ENCODE measurements around the gene RAB34.
A peak's percentile ranks its signal among the peaks of the same experiment; 100 is the strongest.
"Not testable (repeated sequence)": the region's sequence is repeated elsewhere in the genome, so short reads cannot be mapped to it uniquely, and the experiment has no call there.

The RAB34 gene

GRCh38 chr17:28725166-28725659 is 7.5 kb upstream of the RAB34 start:
- H3K4me3 ChIP-seq (replicated peaks; ENCODE audit: low read depth, low read length): peak overlapping the region; percentile 99
- no peak for DNase-seq (ENCODE audit: extremely low read depth, low read depth)
- no peak for TF ChIP-seq CTCF (IDR thresholded peaks at IDR 0.05; ENCODE audit: low read depth, low read length, missing control alignments)

GRCh38 chr17:28724500-28725165 is 7.0 kb upstream of the RAB34 start:
- peak overlapping the region; percentile 99 for H3K4me3 ChIP-seq (replicated peaks; ENCODE audit: low read depth, low read length)
- DNase-seq (ENCODE audit: extremely low read depth, low read depth): no peak
- TF ChIP-seq CTCF (IDR thresholded peaks at IDR 0.05; ENCODE audit: low read depth, low read length, missing control alignments): no peak

GRCh38 chr17:28723836-28724499 is 6.3 kb upstream of the RAB34 start:
- H3K4me3 ChIP-seq (replicated peaks; ENCODE audit: low read depth, low read length): peak overlapping the region; percentile 99
- DNase-seq (ENCODE audit: extremely low read depth, low read depth): not testable (repeated sequence)

- no peak for DNase-seq (ENCODE audit: extremely low read depth, low read depth)
- H3K4me3 ChIP-seq (replicated peaks; ENCODE audit: low read depth, low read length): peak overlapping the region; percentile 99
- no peak for TF ChIP-seq CTCF (IDR thresholded peaks at IDR 0.05; ENCODE audit: low read depth, low read length, missing control alignments)
Observed at GRCh38 chr17:28723159-28723835, 5.6 kb upstream of the RAB34 start.

GRCh38 chr17:28722417-28723158 is 4.9 kb upstream of the RAB34 start:
- no peak for DNase-seq (ENCODE audit: extremely low read depth, low read depth)
- peak overlapping the region; percentile 99 for H3K4me3 ChIP-seq (replicated peaks; ENCODE audit: low read depth, low read length)

GRCh38 chr17:28720997-28721329 is 3.3 kb upstream of the RAB34 start:
- H3K4me3 ChIP-seq (replicated peaks; ENCODE audit: low read depth, low read length): peak overlapping the region; percentile 99

More at GRCh38 chr17:28722417-28723158, 4.9 kb upstream of the RAB34 start:
- TF ChIP-seq CTCF (IDR thresholded peaks at IDR 0.05; ENCODE audit: low read depth, low read length, missing control alignments): no peak

GRCh38 chr17:28720247-28720996 is 2.8 kb upstream of the RAB34 start:
- DNase-seq (ENCODE audit: extremely low read depth, low read depth): no peak
- peak overlapping the region; percentile 99 for H3K4me3 ChIP-seq (replicated peaks; ENCODE audit: low read depth, low read length)
- TF ChIP-seq CTCF (IDR thresholded peaks at IDR 0.05; ENCODE audit: low read depth, low read length, missing control alignments): no peak

More at GRCh38 chr17:28720997-28721329, 3.3 kb upstream of the RAB34 start:
- not testable (repeated sequence) for DNase-seq (ENCODE audit: extremely low read depth, low read depth)
